GM12872 (cell line): ENCODE measurements around the gene FKBP1B.
A peak's percentile ranks its signal among the peaks of the same experiment; 100 is the strongest.

Source experiments
- TF ChIP-seq, protein P1 (sequence below): IDR thresholded peaks from 3 replicates; pipeline ENCODE4 v1.5.1; 2011; ENCODE audit warnings: low read depth, mild to moderate bottlenecking, low read length, moderate library complexity; ENCODE audit not compliant: insufficient read depth

Gene FKBP1B

DNA sequence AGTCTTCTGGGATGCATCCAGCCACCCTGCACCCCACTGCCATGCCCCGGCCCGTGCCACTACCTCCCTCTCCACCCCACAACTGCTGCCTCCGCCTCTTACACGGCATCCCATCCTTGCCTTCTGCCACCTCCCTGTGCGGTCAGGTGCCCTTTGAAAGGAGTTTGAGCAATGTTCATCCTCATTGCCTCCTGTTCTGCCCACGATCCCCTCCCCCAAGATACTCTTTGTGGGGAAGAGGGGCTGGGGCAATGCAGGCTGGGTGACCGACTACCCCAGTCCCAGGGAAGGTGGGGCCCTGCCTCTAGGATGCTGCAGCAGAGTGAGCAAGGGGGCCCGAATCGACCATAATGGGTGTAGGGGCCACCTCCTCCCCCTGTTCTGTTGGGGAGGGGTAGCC, 31.3 kb upstream of the FKBP1B start:
- TF ChIP-seq, protein P1, sequence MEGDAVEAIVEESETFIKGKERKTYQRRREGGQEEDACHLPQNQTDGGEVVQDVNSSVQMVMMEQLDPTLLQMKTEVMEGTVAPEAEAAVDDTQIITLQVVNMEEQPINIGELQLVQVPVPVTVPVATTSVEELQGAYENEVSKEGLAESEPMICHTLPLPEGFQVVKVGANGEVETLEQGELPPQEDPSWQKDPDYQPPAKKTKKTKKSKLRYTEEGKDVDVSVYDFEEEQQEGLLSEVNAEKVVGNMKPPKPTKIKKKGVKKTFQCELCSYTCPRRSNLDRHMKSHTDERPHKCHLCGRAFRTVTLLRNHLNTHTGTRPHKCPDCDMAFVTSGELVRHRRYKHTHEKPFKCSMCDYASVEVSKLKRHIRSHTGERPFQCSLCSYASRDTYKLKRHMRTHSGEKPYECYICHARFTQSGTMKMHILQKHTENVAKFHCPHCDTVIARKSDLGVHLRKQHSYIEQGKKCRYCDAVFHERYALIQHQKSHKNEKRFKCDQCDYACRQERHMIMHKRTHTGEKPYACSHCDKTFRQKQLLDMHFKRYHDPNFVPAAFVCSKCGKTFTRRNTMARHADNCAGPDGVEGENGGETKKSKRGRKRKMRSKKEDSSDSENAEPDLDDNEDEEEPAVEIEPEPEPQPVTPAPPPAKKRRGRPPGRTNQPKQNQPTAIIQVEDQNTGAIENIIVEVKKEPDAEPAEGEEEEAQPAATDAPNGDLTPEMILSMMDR, result no peak

DNA sequence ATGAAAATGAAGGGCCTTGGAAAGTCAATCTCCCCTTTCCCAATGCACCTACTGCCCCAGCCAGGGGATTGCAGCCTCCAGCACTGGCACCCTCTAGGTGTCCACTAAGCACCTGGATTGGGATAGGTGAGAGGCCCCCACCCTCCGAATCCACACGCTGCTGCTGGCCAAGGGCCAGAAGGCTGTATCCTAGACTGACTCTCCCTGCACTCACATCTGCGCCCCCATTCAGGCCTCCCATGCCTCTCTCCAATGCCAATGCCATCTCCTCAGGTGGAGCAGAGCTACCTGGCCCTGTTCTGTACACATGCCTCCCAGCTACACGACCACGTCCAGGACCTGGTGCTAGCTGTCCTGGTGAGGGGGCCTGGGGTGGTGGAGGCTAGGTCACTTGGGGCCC, 29.8 kb upstream of the FKBP1B start:
- TF ChIP-seq, protein P1, result no peak

DNA sequence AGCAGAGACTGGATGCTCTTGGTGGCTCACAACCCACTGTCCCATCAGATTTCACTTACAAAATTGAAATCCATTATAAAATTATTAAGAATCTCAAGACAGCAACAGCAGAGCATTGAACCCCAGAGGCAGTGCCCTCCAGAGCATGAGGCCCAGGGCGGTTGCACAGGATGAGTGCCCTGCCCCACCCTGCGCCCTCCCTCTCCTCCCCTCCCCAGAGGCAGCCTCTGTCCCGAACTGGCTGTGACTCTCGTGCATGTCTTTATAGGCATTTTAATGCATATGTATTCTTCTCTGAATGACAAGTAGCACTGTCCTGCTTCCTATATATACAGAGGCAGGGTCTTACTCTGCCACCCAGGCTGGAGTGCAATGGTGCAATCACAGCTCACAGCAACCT, 29.3 kb upstream of the FKBP1B start:
- TF ChIP-seq, protein P1, result no peak

DNA sequence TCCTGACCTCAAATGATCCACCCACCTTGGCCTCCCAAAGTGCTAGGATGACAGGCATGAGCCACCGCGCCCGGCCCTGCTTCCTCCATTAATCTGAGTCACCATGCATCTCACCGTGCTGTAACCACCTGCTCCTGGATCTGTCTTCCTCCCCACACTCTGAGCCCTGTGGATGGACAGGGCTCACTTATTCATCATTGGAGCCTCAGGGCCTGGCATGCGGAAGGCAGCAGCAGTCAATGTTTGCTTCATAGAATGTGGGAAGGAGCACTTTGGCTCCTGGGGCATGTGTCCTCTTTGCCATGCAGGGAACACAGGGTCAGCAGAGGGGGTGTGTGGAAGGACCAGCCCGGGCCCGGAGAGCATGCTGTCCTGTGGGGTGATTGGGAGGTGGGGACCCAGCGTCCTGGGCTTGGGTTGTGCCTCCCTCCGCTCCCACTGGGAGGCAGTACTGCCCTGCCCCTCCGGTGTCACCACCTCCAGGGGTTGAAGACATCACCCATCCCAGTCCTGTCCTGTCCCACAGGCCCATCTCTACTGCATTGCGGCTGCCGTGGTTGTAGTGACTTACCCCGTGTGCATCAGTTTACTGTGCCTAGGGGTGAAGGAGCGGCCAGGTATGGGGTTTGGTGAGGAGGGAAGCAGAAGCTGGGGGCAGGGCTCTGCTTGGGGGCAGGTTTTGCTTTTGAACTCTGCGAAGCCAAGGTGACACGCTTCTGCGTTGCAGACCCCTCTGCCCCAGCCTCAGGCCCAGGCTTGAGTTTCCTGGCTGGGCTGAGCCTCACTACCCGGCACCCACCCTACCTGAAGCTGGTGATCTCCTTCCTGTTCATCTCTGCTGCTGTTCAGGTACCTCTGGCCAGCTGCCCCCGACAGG, 28.2 kb upstream of the FKBP1B start:
- TF ChIP-seq, protein P1, result peak; percentile 66

DNA sequence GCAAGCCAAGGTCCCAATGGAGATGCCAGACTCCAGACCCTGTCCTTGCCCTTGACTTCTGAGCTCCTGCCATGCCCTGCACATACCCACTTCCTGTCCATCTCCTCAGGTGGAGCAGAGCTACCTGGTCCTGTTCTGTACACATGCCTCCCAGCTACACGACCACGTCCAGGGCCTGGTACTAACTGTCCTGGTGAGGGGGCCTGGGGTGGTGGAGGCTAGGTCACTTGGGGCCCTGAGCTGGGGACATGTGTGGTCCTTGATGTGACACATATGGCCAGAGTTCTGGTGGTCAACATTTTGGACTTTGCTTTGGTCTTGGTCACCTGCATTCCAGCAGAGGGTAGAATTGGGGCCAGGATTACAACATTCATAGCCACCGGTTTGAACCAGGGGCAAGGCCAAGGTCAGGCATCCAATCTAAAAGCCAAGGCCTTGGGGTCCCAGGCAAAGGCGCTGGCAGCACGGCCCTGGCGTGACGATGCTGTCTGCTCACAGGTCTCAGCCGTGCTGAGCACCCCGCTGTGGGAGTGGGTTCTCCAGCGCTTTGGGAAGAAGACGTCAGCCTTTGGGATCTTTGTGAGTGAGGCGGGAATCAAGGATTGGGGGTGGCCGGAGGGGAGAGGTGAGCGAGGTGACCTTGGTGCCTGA, 27.1 kb upstream of the FKBP1B start:
- TF ChIP-seq, protein P1, result no peak

DNA sequence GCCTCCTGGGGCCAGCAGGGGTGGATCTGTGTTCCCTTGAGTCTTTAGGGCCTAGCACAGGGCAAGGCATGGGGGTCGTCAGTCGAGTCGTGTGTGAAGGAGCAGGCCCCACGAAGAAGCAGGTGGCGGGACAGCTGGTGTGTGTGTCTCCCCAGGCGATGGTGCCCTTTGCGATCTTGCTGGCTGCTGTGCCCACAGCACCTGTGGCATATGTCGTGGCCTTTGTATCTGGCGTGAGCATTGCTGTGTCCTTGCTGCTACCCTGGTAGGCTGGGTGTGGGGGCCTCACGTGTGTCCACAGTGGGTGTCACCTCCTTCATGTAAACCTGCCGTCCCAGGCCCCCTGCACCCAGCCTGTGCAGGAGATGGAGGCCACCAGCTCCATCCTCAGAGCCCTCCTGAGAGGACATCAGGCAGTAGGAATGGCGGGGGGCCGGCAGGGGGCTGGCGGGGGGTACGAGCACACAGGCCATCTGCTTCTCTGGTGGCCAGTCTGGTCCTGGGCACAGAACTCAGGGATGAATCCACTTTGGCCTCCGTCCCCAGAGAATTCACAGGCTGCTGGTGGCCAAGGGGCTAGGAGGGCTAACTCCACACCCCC, 26.5 kb upstream of the FKBP1B start:
- TF ChIP-seq, protein P1, result no peak

DNA sequence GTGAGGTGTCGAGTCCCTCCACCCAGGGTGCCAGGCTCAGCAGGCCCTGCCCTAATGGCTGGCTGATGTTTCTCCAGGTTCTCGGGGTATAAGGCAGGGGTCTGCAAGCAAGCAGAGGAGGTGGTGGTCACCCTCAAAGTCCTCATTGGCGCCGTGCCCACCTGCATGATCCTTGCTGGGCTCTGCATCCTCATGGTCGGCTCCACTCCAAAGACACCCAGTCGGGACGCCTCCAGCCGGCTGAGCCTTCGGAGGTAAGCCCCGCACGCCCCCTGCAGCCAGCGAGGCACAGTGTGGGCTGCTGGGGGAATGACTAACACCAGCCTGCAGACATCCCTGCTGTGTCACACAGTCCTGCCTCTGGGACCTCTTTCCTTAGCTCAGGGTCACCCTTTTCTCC, 25.5 kb upstream of the FKBP1B start:
- TF ChIP-seq, protein P1, result no peak
